ENCODE results near the gene OTOGL. TPM values are rescaled to one million over a fixed set of nuclear protein-coding genes. Genes with fewer than 3 reads are reported as not detected.

The OTOGL gene
- total and polyA plus RNA-seq, 8 donors = 0.19 to 2.9 (median 0.33) TPM

DNA sequence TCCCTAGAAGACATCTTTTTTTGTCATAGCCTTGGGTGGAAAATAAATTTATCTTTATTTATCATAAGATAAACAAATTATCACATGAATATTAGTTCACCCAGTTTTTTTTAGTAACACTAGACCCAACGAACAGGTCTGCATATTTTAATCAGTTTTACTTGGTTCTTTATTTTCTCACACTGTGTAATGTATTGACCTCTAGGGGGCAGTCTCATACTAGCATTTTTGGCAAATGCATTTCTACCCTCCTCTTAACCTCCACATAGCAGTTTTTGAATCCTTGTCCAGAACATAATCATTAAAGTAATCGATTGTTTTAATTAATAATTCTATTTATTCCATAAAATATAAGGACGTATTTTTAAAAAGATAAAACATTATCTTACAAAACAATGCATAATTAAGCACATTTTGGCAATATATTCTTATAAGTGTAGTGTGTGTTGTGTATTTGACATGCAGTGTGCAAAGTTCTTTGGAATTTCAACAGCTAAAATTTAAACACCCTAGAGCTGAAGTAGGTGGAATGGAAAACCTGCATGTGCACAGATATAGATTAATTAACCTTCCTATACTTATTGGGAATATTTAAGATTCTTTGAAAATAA lies 313.1 kb downstream of the OTOGL start:
- H3K9me3 ChIP-seq = no peaks in the 10 kb centered on the region
- no peak for DNase-seq
- peaks cover 0 to 8% (median 0%) of the 10 kb centered on the region in 4 donors for H3K27me3 ChIP-seq
- peak in 3 of 4 donors; percentile 81 to 87 (median 86) for ATAC-seq
- H3K27ac ChIP-seq = no peak overlapping the region
- WGBS, 2 donors = 1% methylated on average over 3 of the region's 3 CpGs
- peak; percentile 89 for FAIRE-seq
- H3K4me1 ChIP-seq = no peaks in the 10 kb centered on the region
- intact Hi-C loops (cut with DNase I) = loop anchor here in 1 of 3 donors (10.0 kb wide), 1 partner anchor 352 kb away; no protein-coding TSS in a partner anchor
- no peaks in the 10 kb centered on the region for H3K36me3 ChIP-seq
- no peak overlapping the region for H3K4me3 ChIP-seq
- TF ChIP-seq CTCF (IDR thresholded peaks at IDR 0.05) = peak; percentile 48 to 77 (median 72)

DNA sequence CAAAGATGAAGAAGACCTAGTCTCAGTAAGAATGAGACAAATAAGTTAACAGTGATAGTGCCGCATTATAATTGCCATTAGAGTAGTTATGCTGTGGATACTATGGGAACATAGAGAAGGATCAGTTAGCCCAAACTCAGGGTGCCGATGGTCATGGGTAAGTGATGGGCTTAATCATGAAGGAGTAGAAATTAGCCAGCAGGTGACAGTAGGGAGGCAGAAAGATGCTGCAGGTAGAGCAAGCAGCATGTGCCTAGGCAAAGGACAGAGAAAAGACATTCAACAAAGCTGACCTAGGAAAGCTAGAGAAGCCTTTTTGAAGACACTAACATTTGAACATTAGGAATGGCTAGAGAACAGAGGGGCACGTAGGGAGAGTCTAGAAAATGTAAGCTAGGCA lies 314.1 kb downstream of the OTOGL start:
- TF ChIP-seq CTCF (IDR thresholded peaks at IDR 0.05) = no peak
- Histone ChIP-seq H3K4me1 (no peaks in the 10 kb centered on the region), H3K4me3 (no peak overlapping the region), H3K9me3 (no peaks in the 10 kb centered on the region), H3K36me3 (no peaks in the 10 kb centered on the region), H3K27ac (no peak overlapping the region), H3K27me3 (peaks cover 0 to 8% (median 0%) of the 10 kb centered on the region in 4 donors)
- DNase-seq (no peak), ATAC-seq (no peak), FAIRE-seq (no peak)
- intact Hi-C loops (cut with DNase I) = loop anchor here in 1 of 3 donors (10.0 kb wide), 1 partner anchor 351 kb away; no protein-coding TSS in a partner anchor
- 62 to 80% methylated on average over 3 of the region's 3 CpGs for WGBS, 2 donors

- Histone ChIP-seq H3K4me1 (no peaks in the 10 kb centered on the region), H3K9me3 (no peaks in the 10 kb centered on the region), H3K4me3 (no peak overlapping the region), H3K27me3 (peaks cover 0 to 8% (median 0%) of the 10 kb centered on the region in 4 donors), H3K36me3 (no peaks in the 10 kb centered on the region), H3K27ac (no peak overlapping the region)
- ATAC-seq (no peak), FAIRE-seq (no peak), DNase-seq (no peak)
- TF ChIP-seq CTCF (IDR thresholded peaks at IDR 0.05) = no peak
- 58 to 70% methylated on average over 1 of the region's 1 CpG for WGBS, 2 donors
- intact Hi-C loops (cut with DNase I) = loop anchor here in 1 of 3 donors (10.0 kb wide), 1 partner anchor 349 kb away; no protein-coding TSS in a partner anchor
These were observed 316.1 kb downstream of the OTOGL start for GRCh38 chr12:80415466-80415865.

GRCh38 chr12:80419644-80420043 lies 320.3 kb downstream of the OTOGL start:
- TF ChIP-seq CTCF (IDR thresholded peaks at IDR 0.05) = no peak
- Histone ChIP-seq H3K27me3 (no peaks in the 10 kb centered on the region), H3K9me3 (no peaks in the 10 kb centered on the region), H3K36me3 (no peaks in the 10 kb centered on the region), H3K27ac (no peak overlapping the region), H3K4me1 (no peaks in the 10 kb centered on the region), H3K4me3 (no peak overlapping the region)
- no peak for FAIRE-seq
- ATAC-seq = peak in 1 of 4 donors; percentile 14
- DNase-seq = no peak
- intact Hi-C loops (cut with DNase I) = loop anchor here in 1 of 3 donors (10.0 kb wide), 1 partner anchor 345 kb away; no protein-coding TSS in a partner anchor

GRCh38 chr12:80420075-80420474 lies 320.7 kb downstream of the OTOGL start:
- Histone ChIP-seq H3K36me3 (no peaks in the 10 kb centered on the region), H3K27ac (no peak overlapping the region), H3K9me3 (no peaks in the 10 kb centered on the region), H3K4me1 (no peaks in the 10 kb centered on the region), H3K4me3 (no peak overlapping the region), H3K27me3 (no peaks in the 10 kb centered on the region)
- FAIRE-seq (no peak), DNase-seq (no peak), ATAC-seq (no peak)
- intact Hi-C loops (cut with DNase I) = no loop called here
- TF ChIP-seq CTCF (IDR thresholded peaks at IDR 0.05) = no peak
